GM23248 (cell line): ENCODE measurements around the gene GGACT.

Source experiments
- EZH2 ChIP-seq: fragments of 200-600 bp; sonication (generic); IDR thresholded peaks from 2 replicates; pipeline ENCODE4 v1.6.1; 2018; ENCODE audit warnings: antibody characterized with exemption, mild to moderate bottlenecking; ENCODE audit not compliant: insufficient read depth, poor library complexity, severe bottlenecking
- EZH2phosphoT487 ChIP-seq: fragments of 200-600 bp; sonication (generic); IDR thresholded peaks from 2 replicates; pipeline ENCODE4 v1.6.1; 2018; ENCODE audit warnings: antibody characterized with exemption, moderate library complexity, mild to moderate bottlenecking, low read depth; ENCODE audit not compliant: insufficient read depth

- no peak for TF ChIP-seq EZH2
- no peak for TF ChIP-seq EZH2phosphoT487
Measured at GRCh38 chr13:100637380-100637779, 48.8 kb upstream of the GGACT start.
